HEK293T (cell line): ENCODE results near the gene TMEM184B.

Source experiments
- ARNT ChIP-seq: fragments of 450-650 bp; IDR thresholded peaks from 2 replicates; pipeline ENCODE4 v1.6.1; 2017; ENCODE audit warnings: mild to moderate bottlenecking
- BHLHE40 ChIP-seq: fragments of 450-650 bp; IDR thresholded peaks from 2 replicates; pipeline ENCODE4 v1.6.1; 2016; ENCODE audit warnings: mild to moderate bottlenecking, moderate library complexity, borderline replicate concordance
- CTBP1 ChIP-seq: fragments of 450-650 bp; IDR thresholded peaks from 2 replicates; pipeline ENCODE4 v1.6.1; 2016; ENCODE audit warnings: borderline replicate concordance
- ELF4 ChIP-seq: fragments of 450-650 bp; IDR thresholded peaks from 2 replicates; pipeline ENCODE4 v1.6.1; 2017; ENCODE audit warnings: antibody characterized with exemption
- FOXA1 ChIP-seq: fragments of 450-650 bp; IDR thresholded peaks from 2 replicates; pipeline ENCODE4 v1.6.1; 2016; ENCODE audit warnings: mild to moderate bottlenecking
- FOXK2 ChIP-seq: fragments of 450-650 bp; IDR thresholded peaks from 2 replicates; pipeline ENCODE4 v1.6.1; 2016; ENCODE audit warnings: mild to moderate bottlenecking
- HDGF ChIP-seq: fragments of 450-650 bp; IDR thresholded peaks from 2 replicates; pipeline ENCODE4 v1.6.1; 2017; ENCODE audit warnings: antibody characterized with exemption, borderline replicate concordance
- NFRKB ChIP-seq: fragments of 450-650 bp; IDR thresholded peaks from 2 replicates; pipeline ENCODE4 v1.6.1; 2016; ENCODE audit warnings: mild to moderate bottlenecking, moderate library complexity
- SP1 ChIP-seq: fragments of 450-650 bp; IDR thresholded peaks from 2 replicates; pipeline ENCODE4 v1.6.1; 2017
- SUZ12 ChIP-seq: fragments of 450-650 bp; IDR thresholded peaks from 2 replicates; pipeline ENCODE4 v1.6.1; 2016; ENCODE audit warnings: mild to moderate bottlenecking
- TARDBP ChIP-seq: fragments of 450-650 bp; IDR thresholded peaks from 2 replicates; pipeline ENCODE4 v1.6.1; 2016
- ZNF384 ChIP-seq: fragments of 450-650 bp; IDR thresholded peaks from 2 replicates; pipeline ENCODE4 v1.6.1; 2016
- TF ChIP-seq, protein P1 (sequence below): fragments of 450-650 bp; IDR thresholded peaks from 2 replicates; pipeline ENCODE4 v1.6.1; 2016

DNA sequence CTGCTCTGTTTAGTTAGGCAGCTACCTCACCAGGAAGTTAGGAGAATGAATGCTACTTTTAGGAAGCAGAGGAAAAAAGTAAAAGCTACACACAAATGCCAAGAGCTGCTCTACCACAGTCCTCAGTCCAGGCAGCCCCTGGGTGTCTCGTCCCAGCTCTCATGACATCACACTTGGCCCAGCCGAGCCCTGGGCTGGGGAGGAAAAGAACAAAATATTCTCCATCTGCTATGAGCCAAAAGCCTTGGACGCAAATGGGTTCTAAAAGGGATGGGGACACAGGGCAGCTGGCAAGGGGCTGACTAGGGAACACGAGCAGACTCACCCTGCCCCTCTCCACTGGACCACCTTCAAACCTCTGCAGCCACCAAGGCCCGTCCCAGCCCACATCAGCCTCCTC, 26.1 kb downstream of the TMEM184B start:
- TF ChIP-seq NFRKB, result no peak
- TF ChIP-seq ARNT, result no peak
- TF ChIP-seq, protein P1, sequence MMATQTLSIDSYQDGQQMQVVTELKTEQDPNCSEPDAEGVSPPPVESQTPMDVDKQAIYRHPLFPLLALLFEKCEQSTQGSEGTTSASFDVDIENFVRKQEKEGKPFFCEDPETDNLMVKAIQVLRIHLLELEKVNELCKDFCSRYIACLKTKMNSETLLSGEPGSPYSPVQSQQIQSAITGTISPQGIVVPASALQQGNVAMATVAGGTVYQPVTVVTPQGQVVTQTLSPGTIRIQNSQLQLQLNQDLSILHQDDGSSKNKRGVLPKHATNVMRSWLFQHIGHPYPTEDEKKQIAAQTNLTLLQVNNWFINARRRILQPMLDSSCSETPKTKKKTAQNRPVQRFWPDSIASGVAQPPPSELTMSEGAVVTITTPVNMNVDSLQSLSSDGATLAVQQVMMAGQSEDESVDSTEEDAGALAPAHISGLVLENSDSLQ, result no peak
- TF ChIP-seq SP1, result no peak
- no peak for TF ChIP-seq CTBP1
- no peak for TF ChIP-seq FOXK2
- TF ChIP-seq SUZ12, result no peak
- no peak for TF ChIP-seq TARDBP
- no peak for TF ChIP-seq ELF4
- no peak for TF ChIP-seq BHLHE40
- no peak for TF ChIP-seq FOXA1
- TF ChIP-seq HDGF, result no peak
- TF ChIP-seq ZNF384, result no peak
